BE2C (cell line): ENCODE results near the gene MYO1C.

Experiments
- DNase-seq: peaks from one replicate; pipeline ENCODE4 v3.0.0-alpha.2; 2020
- H3K27me3 ChIP-seq: fragments of 250-450 bp; sonication (Bioruptor Pico); 2 replicates; pipeline ENCODE4 v1.5.1; 2020; ENCODE audit warnings: mild to moderate bottlenecking
- H3K36me3 ChIP-seq: fragments of 250-450 bp; sonication (Bioruptor Pico); 2 replicates; pipeline ENCODE4 v1.5.1; 2020; ENCODE audit warnings: mild to moderate bottlenecking
- H3K4me1 ChIP-seq: fragments of 250-450 bp; sonication (Bioruptor Pico); 2 replicates; pipeline ENCODE4 v1.5.1; 2020
- H3K4me3 ChIP-seq: 2 replicates; pipeline ENCODE4 v1.5.1; 2011; ENCODE audit warnings: low read depth, low read length
- H3K9me3 ChIP-seq: fragments of 250-450 bp; sonication (Bioruptor Pico); 2 replicates; pipeline ENCODE4 v1.5.1; 2020
- CTCF ChIP-seq: IDR thresholded peaks from 2 replicates; pipeline ENCODE4 v1.5.1; 2012; ENCODE audit warnings: mild to moderate bottlenecking, low read depth, low read length

Gene MYO1C

GRCh38 chr17:1462164-1463112, 30.0 kb downstream of the MYO1C start:
- Histone ChIP-seq H3K9me3 (no peaks in the 10 kb centered on the region), H3K27me3 (no peaks in the 10 kb centered on the region), H3K4me3 (no peak overlapping the region), H3K4me1 (no peaks in the 10 kb centered on the region), H3K36me3 (no peaks in the 10 kb centered on the region)
- DNase-seq = no peak
- no peak for TF ChIP-seq CTCF

GRCh38 chr17:1461198-1461944, 31.1 kb downstream of the MYO1C start:
- H3K4me1 ChIP-seq = no peaks in the 10 kb centered on the region
- no peaks in the 10 kb centered on the region for H3K27me3 ChIP-seq
- TF ChIP-seq CTCF = no peak
- no peaks in the 10 kb centered on the region for H3K9me3 ChIP-seq
- no peaks in the 10 kb centered on the region for H3K36me3 ChIP-seq
- no peak for DNase-seq
- H3K4me3 ChIP-seq = no peak overlapping the region

GRCh38 chr17:1460233-1460632, 32.3 kb downstream of the MYO1C start:
- Histone ChIP-seq H3K36me3 (no peaks in the 10 kb centered on the region; the same call in 1 of the 2 replicates), H3K27me3 (no peaks in the 10 kb centered on the region), H3K4me1 (no peaks in the 10 kb centered on the region), H3K9me3 (no peaks in the 10 kb centered on the region), H3K4me3 (no peak overlapping the region)
- no peak for DNase-seq
- TF ChIP-seq CTCF = no peak

- peak; percentile 95 for DNase-seq
- Histone ChIP-seq H3K4me3 (peak within 1 kb of the TSS; percentile 74), H3K36me3 (no peaks in the 10 kb centered on the region; the same call in 1 of the 2 replicates), H3K4me1 (no peaks in the 10 kb centered on the region), H3K27me3 (no peaks in the 10 kb centered on the region), H3K9me3 (no peaks in the 10 kb centered on the region)
- TF ChIP-seq CTCF = no peak
Measured at GRCh38 chr17:1455797-1456599, 36.5 kb downstream of the MYO1C start, which contains the start of gene CRK. Gene CRK, minus strand, starts transcription at chr17:1456232. Its CDS starts 115 bp downstream, at chr17:1456117.

GRCh38 chr17:1455291-1455796, 37.1 kb downstream of the MYO1C start:
- Histone ChIP-seq H3K36me3 (no peaks in the 10 kb centered on the region; the same call in 1 of the 2 replicates), H3K4me1 (no peaks in the 10 kb centered on the region), H3K4me3 (peak overlapping the region; percentile 74), H3K9me3 (no peaks in the 10 kb centered on the region), H3K27me3 (no peaks in the 10 kb centered on the region)
- peak; percentile 59 for DNase-seq
- peak; percentile 53 for TF ChIP-seq CTCF
